ENCODE data around the gene LEFTY1. TPM values are rescaled to one million over a fixed set of nuclear protein-coding genes. Genes with fewer than 3 reads are reported as not detected.

LEFTY1 gene
- total RNA-seq, 1 donor, result not detected

DNA sequence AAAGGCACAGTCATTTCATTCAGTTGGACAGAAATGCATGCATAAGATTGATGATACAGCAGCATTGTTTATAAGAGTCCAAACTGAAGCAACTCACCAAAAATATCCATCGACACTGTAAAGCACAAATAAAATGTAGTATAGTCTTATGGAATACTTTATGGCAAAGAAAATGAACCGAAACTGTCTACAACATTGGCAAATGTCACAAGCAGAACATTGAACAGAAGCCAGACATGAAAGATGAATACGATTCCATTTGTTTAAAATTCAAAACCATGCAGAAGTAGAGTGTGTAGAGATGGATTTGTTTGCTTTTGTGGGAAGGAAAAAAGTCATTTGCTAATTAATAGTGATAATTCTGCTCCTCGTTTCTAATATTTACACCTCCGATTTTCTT is 7.5 kb upstream of the LEFTY1 start:
- TF ChIP-seq, protein P1, sequence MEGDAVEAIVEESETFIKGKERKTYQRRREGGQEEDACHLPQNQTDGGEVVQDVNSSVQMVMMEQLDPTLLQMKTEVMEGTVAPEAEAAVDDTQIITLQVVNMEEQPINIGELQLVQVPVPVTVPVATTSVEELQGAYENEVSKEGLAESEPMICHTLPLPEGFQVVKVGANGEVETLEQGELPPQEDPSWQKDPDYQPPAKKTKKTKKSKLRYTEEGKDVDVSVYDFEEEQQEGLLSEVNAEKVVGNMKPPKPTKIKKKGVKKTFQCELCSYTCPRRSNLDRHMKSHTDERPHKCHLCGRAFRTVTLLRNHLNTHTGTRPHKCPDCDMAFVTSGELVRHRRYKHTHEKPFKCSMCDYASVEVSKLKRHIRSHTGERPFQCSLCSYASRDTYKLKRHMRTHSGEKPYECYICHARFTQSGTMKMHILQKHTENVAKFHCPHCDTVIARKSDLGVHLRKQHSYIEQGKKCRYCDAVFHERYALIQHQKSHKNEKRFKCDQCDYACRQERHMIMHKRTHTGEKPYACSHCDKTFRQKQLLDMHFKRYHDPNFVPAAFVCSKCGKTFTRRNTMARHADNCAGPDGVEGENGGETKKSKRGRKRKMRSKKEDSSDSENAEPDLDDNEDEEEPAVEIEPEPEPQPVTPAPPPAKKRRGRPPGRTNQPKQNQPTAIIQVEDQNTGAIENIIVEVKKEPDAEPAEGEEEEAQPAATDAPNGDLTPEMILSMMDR (IDR thresholded peaks at IDR 0.05; ENCODE audit: extremely low read depth, low read depth, low read length), result no peak
- Histone ChIP-seq H3K4me3 (ENCODE audit: insufficient read depth, low read length) (no peak overlapping the region), H3K27me3 (ENCODE audit: insufficient read depth, low read length) (no peaks in the 10 kb centered on the region), H3K27ac (ENCODE audit: low read depth, low read length) (no peak overlapping the region), H3K36me3 (ENCODE audit: insufficient read depth, low read length) (no peaks in the 10 kb centered on the region), H2AFZ (ENCODE audit: low read length) (no peak overlapping the region), H4K20me1 (ENCODE audit: insufficient read depth, low read length) (no peaks in the 10 kb centered on the region), H3K79me2 (ENCODE audit: insufficient read depth, low read length) (no peaks in the 10 kb centered on the region), H3K9me3 (ENCODE audit: low read depth, low read length) (no peaks in the 10 kb centered on the region), H3K4me1 (ENCODE audit: insufficient read depth, low read length) (no peaks in the 10 kb centered on the region), H3K4me2 (ENCODE audit: insufficient read depth, low read length) (no peak overlapping the region)
- DNase-seq (ENCODE audit: insufficient read length, low spot score, missing footprints), result no peak

DNA sequence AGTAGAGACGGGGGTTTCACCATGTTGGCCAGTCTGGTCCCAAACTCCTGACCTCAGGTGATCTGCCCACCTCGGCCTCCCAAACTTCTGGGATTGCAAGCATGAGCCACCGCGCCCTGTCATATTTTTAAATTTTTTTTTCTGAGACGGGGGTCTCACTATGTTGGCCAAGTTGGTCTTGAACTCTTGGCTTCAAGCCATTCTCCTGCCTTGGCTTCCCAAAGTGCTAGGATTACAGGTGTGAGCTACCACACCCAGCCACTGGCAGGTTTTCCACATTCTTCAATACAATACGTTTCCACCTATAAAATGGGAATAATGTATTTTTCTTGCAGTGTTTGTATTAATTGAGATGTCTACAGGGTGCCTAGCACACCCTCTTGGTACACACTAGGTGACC is 3.4 kb upstream of the LEFTY1 start:
- Histone ChIP-seq H3K9me3 (ENCODE audit: low read depth, low read length) (no peaks in the 10 kb centered on the region), H3K4me2 (ENCODE audit: insufficient read depth, low read length) (no peak overlapping the region), H3K36me3 (ENCODE audit: insufficient read depth, low read length) (no peaks in the 10 kb centered on the region), H3K79me2 (ENCODE audit: insufficient read depth, low read length) (no peaks in the 10 kb centered on the region), H3K27ac (ENCODE audit: low read depth, low read length) (no peak overlapping the region), H2AFZ (ENCODE audit: low read length) (no peak overlapping the region), H3K4me3 (ENCODE audit: insufficient read depth, low read length) (no peak overlapping the region), H3K27me3 (ENCODE audit: insufficient read depth, low read length) (no peaks in the 10 kb centered on the region), H4K20me1 (ENCODE audit: insufficient read depth, low read length) (no peaks in the 10 kb centered on the region), H3K4me1 (ENCODE audit: insufficient read depth, low read length) (peaks cover 5% of the 10 kb centered on the region)
- TF ChIP-seq, protein P1 (IDR thresholded peaks at IDR 0.05; ENCODE audit: extremely low read depth, low read depth, low read length), result no peak
- DNase-seq (ENCODE audit: insufficient read length, low spot score, missing footprints), result no peak

DNA sequence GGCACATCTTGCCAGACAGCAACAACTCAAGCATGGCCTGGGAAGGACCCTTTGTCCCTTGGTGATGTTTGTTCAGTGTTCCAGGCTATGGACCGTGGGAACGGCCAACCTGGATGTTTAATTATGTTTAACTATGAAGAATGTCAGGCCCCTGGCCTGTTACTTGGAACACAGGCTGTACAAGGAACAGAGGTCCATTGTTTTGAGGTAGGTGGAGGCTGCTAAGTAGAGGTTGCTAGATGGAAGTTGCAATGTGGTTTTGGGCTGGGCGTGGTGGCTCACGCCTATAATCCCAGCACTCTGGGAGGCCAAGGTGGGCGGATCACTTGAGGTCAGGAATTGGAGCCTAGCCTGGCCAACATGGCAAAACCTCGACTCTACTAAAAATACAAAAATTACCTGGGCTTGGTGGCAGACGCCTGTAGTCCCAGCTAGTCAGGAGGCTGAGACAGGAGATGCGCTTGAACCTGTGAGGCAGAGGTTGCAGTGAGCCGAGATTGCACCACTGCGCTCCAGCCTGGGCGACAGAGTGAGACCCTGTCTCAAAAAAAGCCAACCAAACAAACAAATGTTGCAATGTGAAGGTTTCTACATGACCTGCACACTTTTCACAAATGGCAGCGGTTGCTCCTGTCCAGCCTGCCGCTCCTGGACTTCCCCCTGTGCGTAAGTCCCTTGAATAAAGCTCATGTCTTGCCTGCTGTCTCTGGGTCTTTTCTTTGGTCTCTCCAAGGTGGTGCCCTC is 2.5 kb upstream of the LEFTY1 start:
- TF ChIP-seq, protein P1 (IDR thresholded peaks at IDR 0.05; ENCODE audit: extremely low read depth, low read depth, low read length), result no peak
- no peak overlapping the region for H3K4me2 ChIP-seq (ENCODE audit: insufficient read depth, low read length)

DNA sequence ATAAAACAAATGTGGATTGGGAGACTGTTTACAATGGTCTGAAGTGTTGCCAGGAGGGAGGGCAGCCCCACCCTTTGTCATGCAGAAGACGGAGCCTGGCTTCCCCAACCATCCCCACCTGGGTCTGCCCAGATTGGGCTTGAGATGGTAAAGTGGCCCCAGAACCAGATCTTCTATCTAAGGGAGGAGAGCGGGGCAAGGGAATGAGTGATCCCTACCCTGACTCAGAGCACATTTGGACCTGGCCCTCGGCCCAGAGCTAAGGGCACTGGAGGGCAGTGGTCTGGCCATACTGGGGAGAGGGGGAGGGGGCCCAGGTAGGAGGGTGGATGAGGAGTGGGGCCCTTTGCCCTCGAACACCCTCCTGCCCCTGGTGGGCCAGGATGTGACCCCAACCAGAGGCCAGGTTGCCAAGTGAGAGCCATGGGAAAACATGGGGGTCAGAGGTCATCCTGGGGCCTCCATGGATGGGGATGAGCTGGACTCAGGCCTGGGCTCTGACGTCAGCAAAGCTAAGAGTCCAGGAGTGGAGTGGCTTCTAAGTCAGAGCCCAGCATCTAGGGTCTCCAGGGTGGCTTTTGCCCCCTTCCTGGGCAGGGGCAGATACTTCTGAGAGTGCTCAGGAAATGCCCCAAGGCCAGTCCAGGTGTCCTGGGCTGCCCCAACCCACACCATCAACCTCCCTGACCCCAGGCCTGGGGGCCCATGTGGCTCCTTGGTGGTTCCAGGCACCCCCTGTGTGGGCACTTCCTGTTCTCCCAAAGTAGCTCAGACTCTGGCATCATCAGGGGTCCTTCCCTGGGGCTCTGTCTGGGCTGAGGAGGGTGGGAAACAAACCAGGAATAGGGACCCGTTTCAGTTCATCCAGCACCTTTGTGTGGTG is 1.6 kb upstream of the LEFTY1 start:
- no peak overlapping the region for H3K4me2 ChIP-seq (ENCODE audit: insufficient read depth, low read length)
- DNase-seq (ENCODE audit: insufficient read length, low spot score, missing footprints), result peak; percentile 95
- no peaks in the 10 kb centered on the region for H3K36me3 ChIP-seq (ENCODE audit: insufficient read depth, low read length)
- H3K27me3 ChIP-seq (ENCODE audit: insufficient read depth, low read length), result no peaks in the 10 kb centered on the region
- H3K79me2 ChIP-seq (ENCODE audit: insufficient read depth, low read length), result no peaks in the 10 kb centered on the region
- no peak overlapping the region for H2AFZ ChIP-seq (ENCODE audit: low read length)
- H3K9me3 ChIP-seq (ENCODE audit: low read depth, low read length), result no peaks in the 10 kb centered on the region
- peaks cover 5% of the 10 kb centered on the region for H3K4me1 ChIP-seq (ENCODE audit: insufficient read depth, low read length)
- H3K27ac ChIP-seq (ENCODE audit: low read depth, low read length), result no peak overlapping the region
- TF ChIP-seq, protein P1 (IDR thresholded peaks at IDR 0.05; ENCODE audit: extremely low read depth, low read depth, low read length), result no peak
- H3K4me3 ChIP-seq (ENCODE audit: insufficient read depth, low read length), result no peak overlapping the region
- H4K20me1 ChIP-seq (ENCODE audit: insufficient read depth, low read length), result no peaks in the 10 kb centered on the region

More for the DNA sequence above, 2.5 kb upstream of the LEFTY1 start:
- H3K27me3 ChIP-seq (ENCODE audit: insufficient read depth, low read length), result no peaks in the 10 kb centered on the region
- no peak overlapping the region for H2AFZ ChIP-seq (ENCODE audit: low read length)
- H3K4me1 ChIP-seq (ENCODE audit: insufficient read depth, low read length), result peaks cover 5% of the 10 kb centered on the region
- no peaks in the 10 kb centered on the region for H3K79me2 ChIP-seq (ENCODE audit: insufficient read depth, low read length)
- H3K27ac ChIP-seq (ENCODE audit: low read depth, low read length), result no peak overlapping the region
- H4K20me1 ChIP-seq (ENCODE audit: insufficient read depth, low read length), result no peaks in the 10 kb centered on the region
- no peaks in the 10 kb centered on the region for H3K9me3 ChIP-seq (ENCODE audit: low read depth, low read length)
- peak; percentile 80 for DNase-seq (ENCODE audit: insufficient read length, low spot score, missing footprints)
- no peak overlapping the region for H3K4me3 ChIP-seq (ENCODE audit: insufficient read depth, low read length)
- no peaks in the 10 kb centered on the region for H3K36me3 ChIP-seq (ENCODE audit: insufficient read depth, low read length)

Data from osteoblast (primary cell).